ENCODE data around the gene MYO1H.

DNA sequence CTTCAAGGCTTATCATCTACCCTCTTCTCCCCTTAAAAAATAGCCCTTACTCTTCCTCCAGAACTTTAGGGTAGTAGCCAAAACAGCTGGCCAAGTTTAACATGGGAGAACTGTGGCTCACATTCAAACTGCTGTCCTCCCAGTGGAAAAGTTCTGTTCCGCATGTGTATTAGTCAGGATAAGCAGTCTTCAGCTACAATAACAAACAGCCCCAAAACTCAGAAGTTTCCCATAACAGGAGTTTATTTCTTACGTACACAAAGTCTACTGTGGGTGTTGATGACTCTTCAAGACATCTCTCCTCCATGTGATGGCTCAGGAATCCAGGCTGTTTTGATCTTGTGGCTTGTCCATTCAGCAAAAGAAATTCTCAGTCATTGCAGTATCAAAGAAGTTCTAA is 35.5 kb downstream of the MYO1H start:
- TF ChIP-seq, protein P1, sequence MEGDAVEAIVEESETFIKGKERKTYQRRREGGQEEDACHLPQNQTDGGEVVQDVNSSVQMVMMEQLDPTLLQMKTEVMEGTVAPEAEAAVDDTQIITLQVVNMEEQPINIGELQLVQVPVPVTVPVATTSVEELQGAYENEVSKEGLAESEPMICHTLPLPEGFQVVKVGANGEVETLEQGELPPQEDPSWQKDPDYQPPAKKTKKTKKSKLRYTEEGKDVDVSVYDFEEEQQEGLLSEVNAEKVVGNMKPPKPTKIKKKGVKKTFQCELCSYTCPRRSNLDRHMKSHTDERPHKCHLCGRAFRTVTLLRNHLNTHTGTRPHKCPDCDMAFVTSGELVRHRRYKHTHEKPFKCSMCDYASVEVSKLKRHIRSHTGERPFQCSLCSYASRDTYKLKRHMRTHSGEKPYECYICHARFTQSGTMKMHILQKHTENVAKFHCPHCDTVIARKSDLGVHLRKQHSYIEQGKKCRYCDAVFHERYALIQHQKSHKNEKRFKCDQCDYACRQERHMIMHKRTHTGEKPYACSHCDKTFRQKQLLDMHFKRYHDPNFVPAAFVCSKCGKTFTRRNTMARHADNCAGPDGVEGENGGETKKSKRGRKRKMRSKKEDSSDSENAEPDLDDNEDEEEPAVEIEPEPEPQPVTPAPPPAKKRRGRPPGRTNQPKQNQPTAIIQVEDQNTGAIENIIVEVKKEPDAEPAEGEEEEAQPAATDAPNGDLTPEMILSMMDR (IDR thresholded peaks at IDR 0.05) = no peak
- TF ChIP-seq ZFX (IDR thresholded peaks at IDR 0.05; ENCODE audit: borderline replicate concordance) = no peak
